HEK293 (cell line): ENCODE measurements around the gene PPA1.
A peak's percentile ranks its signal among the peaks of the same experiment; 100 is the strongest.

Experiments used
- CTCF ChIA-PET: fragments of 350-600 bp; formaldehyde crosslinking; extraction: SDS; loops from one replicate; lab custom pipeline; 2021; ENCODE audit warnings: antibody characterized with exemption; lab: Yijun Ruan, JAX
- POLR2A ChIA-PET: fragments of 300-600 bp; formaldehyde crosslinking; extraction: SDS; loops from one replicate; lab custom pipeline; 2020; ENCODE audit warnings: antibody characterized with exemption, inconsistent platforms; lab: Yijun Ruan, JAX
- H3K27ac ChIP-seq: fragments of 200-500 bp; sonication (Bioruptor generic); 2 replicates; pipeline ENCODE4 v1.5.1; 2014; ENCODE audit warnings: low read depth, low read length, control low read depth, inconsistent platforms; ENCODE audit errors: extremely low read depth
- H3K36me3 ChIP-seq, 2 experiments: fragments of 200-500 bp in 1 of 2; sonication (Bioruptor generic) in 1 of 2; 1 replicate in 1 of 2; 2 replicates in 1 of 2; pipeline ENCODE4 v1.5.1; 2014 to 2017; ENCODE audit warnings: inconsistent platforms in 2 of 2, low read length in 2 of 2; ENCODE audit not compliant: control insufficient read depth in 2 of 2, insufficient read depth in 1 of 2
- H3K4me1 ChIP-seq: fragments of 200-500 bp; sonication (Bioruptor generic); 2 replicates; pipeline ENCODE4 v1.5.1; 2014; ENCODE audit warnings: mild to moderate bottlenecking, low read length, inconsistent platforms; ENCODE audit not compliant: control insufficient read depth, insufficient read depth
- H3K4me3 ChIP-seq: 2 replicates; pipeline ENCODE4 v1.5.1; 2011; ENCODE audit warnings: low read depth, mild to moderate bottlenecking, control low read depth, low read length, moderate library complexity
- H3K9me3 ChIP-seq: fragments of 200-500 bp; sonication (Bioruptor generic); 2 replicates; pipeline ENCODE4 v1.5.1; 2014; ENCODE audit warnings: low read depth, low read length, inconsistent platforms; ENCODE audit not compliant: control insufficient read depth, insufficient read depth
- GLI2 ChIP-seq: fragments of 450-650 bp; formaldehyde crosslinking; IDR thresholded peaks from 2 replicates; pipeline ENCODE4; 2017; ENCODE audit warnings: missing biosample characterization, missing genetic modification characterization, low read depth, borderline replicate concordance
- GLI4 ChIP-seq: fragments of 450-650 bp; formaldehyde crosslinking; IDR thresholded peaks from 2 replicates; pipeline ENCODE4 v1.5.1; 2016; ENCODE audit warnings: missing biosample characterization, missing genetic modification characterization
- PRDM4 ChIP-seq: fragments of 450-650 bp; formaldehyde crosslinking; IDR thresholded peaks from 2 replicates; pipeline ENCODE4 v1.5.1; 2017; ENCODE audit warnings: missing biosample characterization, missing genetic modification characterization
- PRDM6 ChIP-seq: fragments of 450-650 bp; formaldehyde crosslinking; IDR thresholded peaks from 2 replicates; pipeline ENCODE4 v1.5.1; 2017; ENCODE audit warnings: missing biosample characterization, missing genetic modification characterization
- ZBTB17 ChIP-seq: fragments of 450-650 bp; formaldehyde crosslinking; IDR thresholded peaks from 2 replicates; pipeline ENCODE4 v1.5.1; 2016; ENCODE audit warnings: missing biosample characterization, missing genetic modification characterization
- ZBTB20 ChIP-seq: fragments of 450-650 bp; formaldehyde crosslinking; IDR thresholded peaks from 2 replicates; pipeline ENCODE4 v1.5.1; 2016; ENCODE audit warnings: missing biosample characterization, missing genetic modification characterization
- ZBTB44 ChIP-seq: fragments of 450-650 bp; IDR thresholded peaks from 2 replicates; pipeline ENCODE4 v1.5.1; 2018; ENCODE audit warnings: missing biosample characterization, mild to moderate bottlenecking, missing genetic modification characterization
- ZNF10 ChIP-seq: fragments of 450-650 bp; formaldehyde crosslinking; IDR thresholded peaks from 2 replicates; pipeline ENCODE4 v1.5.1; 2017; ENCODE audit warnings: missing biosample characterization, missing genetic modification characterization
- ZNF146 ChIP-seq: fragments of 450-650 bp; formaldehyde crosslinking; IDR thresholded peaks from 2 replicates; pipeline ENCODE4 v1.5.1; 2016; ENCODE audit warnings: missing biosample characterization, missing genetic modification characterization
- ZNF155 ChIP-seq: fragments of 450-650 bp; formaldehyde crosslinking; IDR thresholded peaks from 2 replicates; pipeline ENCODE4 v1.5.1; 2016; ENCODE audit warnings: missing biosample characterization, missing genetic modification characterization
- ZNF169 ChIP-seq: fragments of 450-650 bp; formaldehyde crosslinking; IDR thresholded peaks from 2 replicates; pipeline ENCODE4 v1.5.1; 2016; ENCODE audit warnings: missing biosample characterization, missing genetic modification characterization
- ZNF175 ChIP-seq: fragments of 450-650 bp; formaldehyde crosslinking; IDR thresholded peaks from 2 replicates; pipeline ENCODE4 v1.5.1; 2016; ENCODE audit warnings: missing biosample characterization, missing genetic modification characterization
- ZNF2 ChIP-seq: fragments of 450-650 bp; formaldehyde crosslinking; IDR thresholded peaks from 2 replicates; pipeline ENCODE4 v1.5.1; 2016; ENCODE audit warnings: missing biosample characterization, missing genetic modification characterization
- ZNF302 ChIP-seq: fragments of 450-650 bp; formaldehyde crosslinking; IDR thresholded peaks from 2 replicates; pipeline ENCODE4 v1.5.1; 2016; ENCODE audit warnings: missing biosample characterization, missing genetic modification characterization, low read depth
- ZNF521 ChIP-seq: fragments of 450-650 bp; formaldehyde crosslinking; IDR thresholded peaks from 2 replicates; pipeline ENCODE4 v1.5.1; 2017; ENCODE audit warnings: missing biosample characterization, mild to moderate bottlenecking, missing genetic modification characterization
- ZNF560 ChIP-seq: fragments of 450-650 bp; formaldehyde crosslinking; IDR thresholded peaks from 2 replicates; pipeline ENCODE4 v1.5.1; 2017; ENCODE audit warnings: missing biosample characterization, missing genetic modification characterization, borderline replicate concordance
- ZNF600 ChIP-seq: fragments of 450-650 bp; formaldehyde crosslinking; IDR thresholded peaks from 2 replicates; pipeline ENCODE4 v1.5.1; 2016; ENCODE audit warnings: missing biosample characterization, missing genetic modification characterization
- ZNF624 ChIP-seq: fragments of 450-650 bp; formaldehyde crosslinking; IDR thresholded peaks from 2 replicates; pipeline ENCODE4 v1.5.1; 2017; ENCODE audit warnings: missing biosample characterization, missing genetic modification characterization
- ZNF664 ChIP-seq: fragments of 450-650 bp; formaldehyde crosslinking; IDR thresholded peaks from 2 replicates; pipeline ENCODE4 v1.5.1; 2016; ENCODE audit warnings: missing biosample characterization, missing genetic modification characterization
- ZNF785 ChIP-seq: fragments of 450-650 bp; formaldehyde crosslinking; IDR thresholded peaks from 2 replicates; pipeline ENCODE4 v1.5.1; 2016; ENCODE audit warnings: missing biosample characterization, missing genetic modification characterization
- ZSCAN16 ChIP-seq: fragments of 450-650 bp; formaldehyde crosslinking; IDR thresholded peaks from 2 replicates; pipeline ENCODE4 v1.5.1; 2016; ENCODE audit warnings: missing biosample characterization, missing genetic modification characterization

PPA1 gene

GRCh38 chr10:70212879-70213278 lies 20.4 kb downstream of the PPA1 start:
- TF ChIP-seq ZBTB17 (tag by site-specific recombination) (peak; percentile 81), ZNF302 (tag by site-specific recombination) (no peak), ZNF785 (tag by site-specific recombination) (no peak), ZNF664 (tag by site-specific recombination) (0 out of 2 replicates have a peak, but pooled peaks have one; percentile 67), PRDM6 (tag by site-specific recombination) (0 out of 2 replicates have a peak, but pooled peaks have one; percentile 12), ZNF624 (tag by site-specific recombination) (no peak)
- POLR2A ChIA-PET, result no interaction called here
- CTCF ChIA-PET, result no interaction called here
- Histone ChIP-seq H3K4me1 (no peaks in the 10 kb centered on the region), H3K9me3 (no peaks in the 10 kb centered on the region), H3K36me3 (peaks cover 85 to 97% of the 10 kb centered on the region in 2 experiments), H3K27ac (no peak overlapping the region), H3K4me3 (no peak overlapping the region)

- no peak overlapping the region for H3K4me3 ChIP-seq
- ChIA-PET POLR2A (no interaction called here), CTCF (interaction anchor here (0.6 to 0.7 kb wide), 2 partner anchors 128 to 170 kb away, joined by 3 to 4 read pairs; no protein-coding TSS in a partner anchor)
- H3K27ac ChIP-seq, result no peak overlapping the region
- peak; percentile 78 for TF ChIP-seq ZNF10 (tag by site-specific recombination)
- no peak for TF ChIP-seq ZNF560 (tag by site-specific recombination)
- TF ChIP-seq ZNF146, result 0 out of 2 replicates have a peak, but pooled peaks have one; percentile 60
- peaks cover 86 to 97% of the 10 kb centered on the region in 2 experiments for H3K36me3 ChIP-seq
- no peaks in the 10 kb centered on the region for H3K9me3 ChIP-seq
- H3K4me1 ChIP-seq, result no peaks in the 10 kb centered on the region
Observed at GRCh38 chr10:70212277-70212676, 21.0 kb downstream of the PPA1 start.

- CTCF ChIA-PET, result interaction anchor here (0.7 to 0.8 kb wide), 3 partner anchors 11 to 239 kb away, joined by 3 to 4 read pairs (median 3); no protein-coding TSS in a partner anchor
- TF ChIP-seq PRDM4 (no peak), ZNF169 (no peak), ZBTB44 (tag by site-specific recombination) (no peak), ZNF624 (tag by site-specific recombination) (no peak), ZNF521 (tag by site-specific recombination) (no peak), ZNF600 (tag by site-specific recombination) (no peak), ZNF2 (tag by site-specific recombination) (no peak), GLI2 (tag by site-specific recombination) (no peak), ZNF175 (tag by site-specific recombination) (no peak), ZSCAN16 (tag by site-specific recombination) (no peak), ZBTB20 (tag by site-specific recombination) (no peak), GLI4 (no peak), ZNF155 (no peak)
Observed at GRCh38 chr10:70206762-70207161, 26.5 kb downstream of the PPA1 start.

More at GRCh38 chr10:70206762-70207161, 26.5 kb downstream of the PPA1 start:
- H3K36me3 ChIP-seq, result peaks cover 81 to 87% of the 10 kb centered on the region in 2 experiments
- H3K4me1 ChIP-seq, result no peaks in the 10 kb centered on the region
- POLR2A ChIA-PET, result no interaction called here
- no peaks in the 10 kb centered on the region for H3K9me3 ChIP-seq
- H3K27ac ChIP-seq, result no peak overlapping the region
- no peak overlapping the region for H3K4me3 ChIP-seq
